AG08395 (cell line): Measurements from ENCODE around the gene CUBN.
A peak's percentile ranks its signal among the peaks of the same experiment; 100 is the strongest.

Source experiments
- DNase-seq: peaks from one replicate; pipeline ENCODE4 v3.0.0; 2012; ENCODE audit warnings: mixed read lengths, low spot score

Gene CUBN

GRCh38 chr10:16987976-16988610 is 141.5 kb downstream of the CUBN start:
- DNase-seq = no peak

GRCh38 chr10:16987206-16987621 is 142.4 kb downstream of the CUBN start:
- DNase-seq = peak; percentile 57

GRCh38 chr10:16986406-16987205 is 143.0 kb downstream of the CUBN start:
- DNase-seq = peak; percentile 77

- no peak for DNase-seq
Measured at GRCh38 chr10:16986082-16986405, 143.6 kb downstream of the CUBN start.

- DNase-seq = no peak
Measured at GRCh38 chr10:16984242-16984641, 145.4 kb downstream of the CUBN start.

- DNase-seq = no peak
Measured at GRCh38 chr10:16976803-16977202, 152.8 kb downstream of the CUBN start.

- no peak for DNase-seq
Measured at GRCh38 chr10:16975188-16975587, 154.4 kb downstream of the CUBN start.

- peak; percentile 83 for DNase-seq
Measured at GRCh38 chr10:16968416-16969041, 161.1 kb downstream of the CUBN start.

- DNase-seq = no peak
Measured at GRCh38 chr10:16967866-16968415, 161.7 kb downstream of the CUBN start.

GRCh38 chr10:16966991-16967865 is 162.4 kb downstream of the CUBN start:
- DNase-seq = peak; percentile 38

GRCh38 chr10:16965740-16966447 is 163.7 kb downstream of the CUBN start:
- peak; percentile 91 for DNase-seq

- no peak for DNase-seq
Measured at GRCh38 chr10:16965344-16965616, 164.3 kb downstream of the CUBN start.

GRCh38 chr10:16964576-16965343 is 164.9 kb downstream of the CUBN start:
- DNase-seq = peak; percentile 39

GRCh38 chr10:16960551-16960950 is 169.1 kb downstream of the CUBN start:
- no peak for DNase-seq

GRCh38 chr10:16957038-16957437 is 172.6 kb downstream of the CUBN start:
- DNase-seq = no peak

- DNase-seq = no peak
Measured at GRCh38 chr10:16954280-16955030, 175.2 kb downstream of the CUBN start.

- peak; percentile 38 for DNase-seq
Measured at GRCh38 chr10:16953270-16953669, 176.3 kb downstream of the CUBN start.

- no peak for DNase-seq
Measured at GRCh38 chr10:16952610-16953009, 177.0 kb downstream of the CUBN start.

GRCh38 chr10:16952080-16952479 is 177.5 kb downstream of the CUBN start:
- no peak for DNase-seq
